NCI-H345 treated with DMSO at 0.1 percent for 48 hours (cell line): ENCODE data around the gene KLC4.
"Not testable (repeated sequence)": the region's sequence is repeated elsewhere in the genome, so short reads cannot be mapped to it uniquely, and the experiment has no call there.

ENCODE experiments used
- DNase-seq: peaks from one replicate; lab custom pipeline; 2025; ENCODE audit not compliant: unreplicated experiment; lab: John Stamatoyannopoulos, UW

Gene KLC4

DNA sequence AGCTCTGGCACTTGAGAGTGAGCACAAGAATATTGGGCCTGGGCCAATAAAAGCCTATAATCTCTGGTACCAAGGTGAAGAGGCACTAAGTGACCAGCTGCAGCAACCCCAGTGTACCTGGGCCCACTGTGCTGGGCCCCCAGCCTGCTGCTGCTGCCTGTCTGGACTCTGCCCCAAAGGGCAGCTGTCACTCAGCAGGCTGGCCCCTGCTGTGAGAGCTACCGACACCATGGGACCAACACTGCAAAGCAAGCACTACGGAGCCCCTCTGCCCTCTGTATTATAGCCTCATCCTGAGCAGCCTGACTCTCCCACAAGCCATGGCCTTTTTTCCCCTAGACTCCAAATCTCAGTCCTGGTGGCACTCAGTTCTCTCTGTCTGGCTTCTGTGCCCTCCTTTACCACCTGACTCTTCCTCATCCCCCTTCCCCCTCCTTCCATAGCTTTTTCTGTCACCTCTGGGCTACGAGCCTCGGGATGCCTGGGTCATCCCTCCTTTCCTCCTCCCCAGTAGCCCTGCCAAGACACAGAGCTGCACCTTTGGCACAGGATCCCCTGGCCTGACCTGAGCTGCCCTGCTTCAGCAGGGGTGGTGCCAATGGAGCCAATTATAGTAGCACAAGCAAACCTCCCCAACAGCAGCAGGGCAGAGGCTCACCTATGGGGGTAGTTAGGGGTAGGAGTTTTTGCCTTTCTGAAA lies 23.8 kb upstream of the KLC4 start:
- DNase-seq = no peak

- no peak for DNase-seq
Measured at GRCh38 chr6:43036712-43037111, 22.7 kb upstream of the KLC4 start.

DNA sequence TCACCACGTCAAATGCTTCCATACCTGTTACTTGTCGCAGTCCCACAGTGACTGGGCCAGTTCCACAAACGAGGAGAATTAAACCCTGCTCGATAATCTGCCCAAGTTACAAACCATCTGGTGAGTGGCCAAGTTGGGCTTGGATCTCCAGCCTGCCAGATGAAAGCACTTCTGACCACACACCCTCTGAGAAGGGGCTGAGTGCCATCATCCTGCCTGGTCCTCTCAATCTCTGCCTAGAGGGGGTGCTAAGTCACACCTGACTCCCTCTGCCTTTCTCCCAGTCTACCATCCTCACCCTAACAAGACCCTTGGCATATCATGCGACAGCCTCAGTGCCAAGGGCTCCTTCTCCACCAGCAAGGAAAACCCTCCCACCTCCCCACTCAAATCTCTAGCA lies 22.2 kb upstream of the KLC4 start:
- no peak for DNase-seq

- DNase-seq = no peak
Measured at GRCh38 chr6:43037706-43038105, 21.7 kb upstream of the KLC4 start.

DNA sequence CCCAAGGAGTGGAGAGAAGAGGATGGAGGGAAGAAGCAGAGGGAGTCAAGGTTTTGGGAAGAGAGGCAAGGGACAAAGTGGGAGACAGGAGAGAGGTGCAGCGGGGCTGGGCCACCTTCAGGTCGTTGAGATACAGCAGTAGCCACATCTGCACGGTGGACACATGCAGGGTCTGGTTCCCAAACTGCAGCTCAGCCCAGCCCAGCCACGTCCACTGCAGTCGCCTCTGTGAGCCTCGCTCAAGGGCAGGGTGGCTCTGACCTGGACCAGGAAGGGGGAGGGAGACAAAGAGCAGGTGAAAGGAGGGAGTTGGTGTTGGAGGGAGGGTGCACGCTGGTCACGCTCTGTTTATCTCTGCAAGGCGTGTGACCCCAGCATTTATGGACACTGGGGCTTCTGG lies 20.7 kb upstream of the KLC4 start:
- no peak for DNase-seq

- no peak for DNase-seq
Measured at GRCh38 chr6:43040542-43041257, 18.7 kb upstream of the KLC4 start.

DNA sequence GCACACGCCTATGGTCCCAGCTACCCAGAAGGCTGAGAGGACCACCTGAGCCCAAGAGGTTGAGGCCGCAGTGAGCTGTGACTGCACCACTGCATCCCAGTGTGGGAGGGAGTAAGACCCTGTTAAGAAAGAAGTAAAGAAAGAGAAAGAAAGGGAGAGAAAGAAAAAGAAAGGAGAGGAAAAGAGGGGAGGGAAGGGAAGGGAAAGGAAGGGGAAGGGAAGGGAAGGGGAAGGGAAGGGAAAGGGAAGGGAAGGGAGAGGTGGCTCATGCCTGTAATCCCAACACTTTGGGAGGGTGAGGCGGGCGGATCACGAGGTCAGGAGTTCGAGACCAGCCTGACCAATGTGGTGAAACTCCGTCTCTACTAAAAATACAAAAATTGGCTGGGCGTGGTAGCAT lies 18.0 kb upstream of the KLC4 start:
- not testable (repeated sequence) for DNase-seq

DNA sequence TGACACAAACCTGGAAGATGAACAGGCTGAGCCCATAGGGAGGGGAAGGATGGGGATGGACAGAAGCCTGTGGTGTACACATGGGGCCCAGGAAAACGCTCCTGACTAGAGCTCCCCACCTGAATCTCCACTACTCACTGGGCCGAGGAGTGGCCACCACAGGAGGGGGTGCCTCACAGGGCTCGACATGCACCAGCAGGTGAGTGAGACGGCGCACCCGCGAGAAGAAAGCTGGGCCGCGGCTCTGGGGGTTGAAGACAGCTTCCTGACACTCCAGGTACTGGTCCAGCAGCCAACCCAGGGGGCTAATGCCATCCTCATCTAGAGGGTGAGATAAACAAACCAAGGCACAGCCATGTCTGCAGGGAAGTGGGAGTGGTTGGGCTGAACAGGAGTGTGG lies 16.1 kb upstream of the KLC4 start:
- DNase-seq = no peak

DNA sequence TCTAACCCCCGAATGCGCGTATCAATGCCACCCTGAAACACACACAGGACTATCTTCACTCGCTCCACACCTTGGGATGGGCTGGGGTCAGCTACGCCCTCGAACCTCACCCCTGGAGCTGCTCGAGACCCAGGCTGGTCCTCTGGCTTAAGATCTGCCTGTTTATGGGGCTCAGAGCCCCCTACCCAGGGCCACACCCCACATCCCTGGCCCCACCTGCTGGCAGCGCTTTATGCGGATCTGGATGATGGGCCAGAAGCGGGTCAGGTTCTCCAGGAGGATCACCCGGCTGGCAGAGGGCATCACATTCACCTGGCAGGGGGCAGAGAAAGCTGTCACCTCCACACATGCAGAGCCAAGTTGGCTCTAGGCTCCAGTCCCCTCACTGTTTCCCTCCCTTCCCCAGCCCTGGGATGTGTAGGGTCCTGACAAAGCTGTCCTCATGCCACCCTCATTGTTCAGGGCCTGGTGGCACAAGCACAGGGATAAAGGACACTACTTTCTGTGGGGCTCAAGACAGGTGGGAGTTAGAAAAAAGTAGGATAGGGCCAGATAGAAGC lies 14.0 kb upstream of the KLC4 start:
- DNase-seq = no peak

DNA sequence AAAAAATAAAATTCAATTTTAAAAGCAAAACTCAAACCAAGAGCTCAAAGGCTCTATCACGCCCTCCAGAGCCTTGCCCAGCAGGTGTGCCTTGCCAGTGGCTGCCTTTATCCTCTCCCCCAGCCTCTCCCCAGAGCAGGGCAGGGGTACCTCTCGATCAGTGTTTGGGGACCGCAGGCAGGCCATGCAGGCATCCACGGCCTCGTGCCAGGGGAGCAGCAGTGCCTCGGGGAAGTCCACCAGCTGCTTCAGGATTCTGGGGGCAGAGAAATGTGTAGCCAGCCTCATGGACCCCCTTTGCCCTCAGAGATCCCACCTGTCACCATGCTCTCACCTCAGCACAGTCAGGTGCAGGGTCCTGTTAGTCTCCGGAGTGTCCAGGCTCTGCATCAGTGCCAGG lies 11.4 kb upstream of the KLC4 start:
- no peak for DNase-seq

DNA sequence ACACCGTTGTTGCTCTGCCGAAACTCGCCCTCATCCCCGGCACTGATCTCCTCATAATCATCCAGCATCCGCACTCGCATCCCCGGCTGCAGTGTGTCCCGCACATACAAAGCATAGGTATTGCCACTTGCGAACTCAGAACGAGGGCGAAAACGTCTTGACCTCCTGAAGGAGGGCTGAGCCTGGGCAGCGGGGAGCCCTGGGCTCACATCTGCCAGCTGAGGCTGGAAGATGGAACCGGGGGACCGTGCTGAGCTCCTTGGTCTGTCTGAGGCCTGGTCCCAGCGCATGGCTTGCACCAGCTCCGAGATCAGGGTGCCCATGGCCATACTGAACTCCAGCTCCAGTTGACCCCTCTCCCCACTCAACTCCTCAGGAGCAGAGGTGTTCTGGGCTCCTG lies 8.4 kb upstream of the KLC4 start:
- no peak for DNase-seq

DNA sequence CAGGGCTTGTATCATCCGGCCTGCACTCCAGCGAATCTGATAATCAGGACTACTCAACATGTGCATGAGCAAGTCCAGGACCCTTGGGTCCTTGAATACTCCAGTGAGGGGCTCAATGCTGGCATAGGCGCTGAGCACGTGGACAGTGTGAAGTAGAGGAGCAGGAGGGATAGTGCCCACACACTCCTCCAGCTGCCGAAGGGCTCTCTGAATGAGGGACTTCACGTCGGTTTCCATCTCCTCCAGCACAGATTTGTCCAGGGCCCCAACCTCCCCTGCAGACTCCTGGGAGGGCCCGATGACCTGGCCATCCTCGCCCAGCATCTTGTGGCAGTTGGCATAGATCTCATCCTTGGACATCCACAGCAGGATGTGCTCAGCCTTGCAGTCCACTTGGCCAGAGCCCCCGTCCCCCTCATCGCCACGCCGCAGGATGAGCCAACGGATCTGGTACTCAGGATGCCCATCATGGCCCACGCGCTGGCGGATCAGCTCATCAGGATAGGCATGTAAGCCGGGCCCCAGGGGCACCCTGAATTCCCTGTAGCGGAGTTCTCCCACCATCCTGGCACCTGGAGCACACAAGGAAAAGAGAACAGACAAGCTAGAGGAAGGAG lies 7.1 kb upstream of the KLC4 start:
- DNase-seq = no peak

DNA sequence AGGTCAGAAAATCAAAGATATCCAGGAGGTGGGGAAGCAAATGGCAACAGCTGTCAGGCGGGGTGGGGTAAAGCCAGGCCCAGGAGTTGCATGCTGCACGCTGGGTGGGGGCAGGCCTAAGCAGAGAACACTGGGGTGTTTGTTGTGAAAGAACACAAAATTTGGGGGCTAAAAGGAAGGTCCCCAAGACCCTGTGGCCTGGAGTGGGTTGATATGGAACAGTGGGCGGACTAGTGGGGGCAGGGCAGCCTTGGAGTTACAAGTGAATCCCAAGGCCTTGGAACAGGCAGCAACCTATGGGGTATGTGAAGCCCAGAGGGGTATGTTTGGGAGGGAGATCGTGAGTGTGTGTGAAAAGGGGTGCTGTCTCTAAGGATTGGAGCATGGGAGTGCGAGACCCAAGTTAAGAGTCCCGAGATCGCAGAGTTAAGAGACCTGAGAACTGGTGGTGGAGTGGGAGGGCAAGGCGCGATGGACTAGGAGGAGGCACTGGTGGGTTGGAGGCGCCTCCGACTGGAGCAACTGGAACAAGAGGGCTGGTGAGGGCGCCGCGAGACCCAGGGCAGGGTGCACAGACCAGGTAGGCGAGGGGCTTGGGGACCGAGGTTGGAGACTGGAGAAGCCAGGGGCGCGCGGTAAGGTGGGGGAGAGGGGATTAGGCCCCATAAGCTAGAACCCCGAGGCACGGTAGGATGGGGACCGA lies 6.4 kb upstream of the KLC4 start:
- no peak for DNase-seq

DNA sequence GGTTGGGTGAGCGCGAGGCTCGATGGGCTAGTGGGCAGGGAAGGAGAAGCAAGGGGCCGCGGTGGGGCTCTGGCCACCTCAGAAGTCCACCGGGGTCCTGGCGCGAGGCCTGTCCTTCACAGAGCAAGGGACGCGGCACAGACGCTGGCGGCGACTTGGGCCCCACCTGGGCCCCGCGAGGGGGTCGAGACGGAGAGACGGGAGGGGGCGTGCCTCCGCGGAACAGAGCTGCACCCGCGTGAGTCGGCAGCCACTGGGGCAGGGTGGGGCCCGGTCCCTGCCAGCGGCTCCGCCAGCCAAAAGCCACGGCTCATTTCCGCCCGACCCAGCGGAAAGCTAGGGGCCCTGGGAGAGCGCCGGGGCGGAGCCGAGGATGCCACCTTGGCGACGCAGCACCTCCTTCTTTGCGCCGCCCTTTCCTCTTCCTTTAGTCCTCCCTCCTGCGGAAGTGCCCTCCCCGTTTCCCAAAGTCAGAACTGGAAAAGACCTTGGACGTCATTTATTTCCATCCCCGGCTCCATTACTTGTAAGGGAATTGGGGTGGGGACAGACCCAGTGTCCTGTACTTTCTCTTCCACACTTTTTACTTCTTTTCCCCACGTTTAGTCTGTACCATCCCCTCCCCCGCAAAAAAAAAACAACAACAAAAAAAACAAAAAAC lies 5.8 kb upstream of the KLC4 start, which contains the start of gene CUL7:
Gene CUL7 (minus strand): TSS at position 307 of the 661 bp plus-strand sequence. CDS start 1,063 bp downstream, outside the sequence.
- peak; percentile 88 for DNase-seq

DNA sequence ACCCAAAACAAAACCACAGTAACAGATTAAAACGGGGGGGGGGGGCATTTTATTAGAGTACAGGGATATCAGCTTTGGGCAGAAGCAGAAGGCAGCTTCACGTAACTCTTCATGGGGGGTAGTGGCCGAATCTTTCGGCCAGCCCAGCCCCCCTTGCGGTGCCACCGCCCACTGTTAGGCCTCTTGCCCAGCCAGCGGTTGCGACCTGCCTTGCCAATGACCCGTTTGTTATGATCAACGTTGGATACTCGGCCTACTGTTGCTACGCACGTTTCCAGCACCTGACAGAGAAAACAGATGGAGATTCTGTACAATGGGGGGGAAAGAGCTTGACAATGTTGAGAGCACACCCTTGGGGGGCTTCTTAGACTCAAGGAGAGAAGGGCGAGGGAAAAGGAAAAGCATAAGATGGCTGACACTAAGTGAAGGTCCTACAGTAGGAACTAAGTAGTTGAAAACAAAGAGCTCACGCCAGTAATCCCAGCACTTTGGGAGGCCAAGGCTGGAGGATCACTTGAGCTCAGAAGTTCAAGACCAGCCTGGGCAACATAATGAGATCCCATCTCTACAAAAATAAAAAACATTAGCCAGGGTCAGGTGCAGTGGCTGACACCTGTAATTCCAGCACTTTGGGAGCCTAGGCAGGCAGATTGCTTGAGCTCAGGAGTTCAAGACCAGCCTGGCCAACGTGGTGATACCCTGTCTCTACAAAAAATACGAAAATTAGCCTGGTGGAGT lies 5.1 kb upstream of the KLC4 start:
- DNase-seq = no peak

DNA sequence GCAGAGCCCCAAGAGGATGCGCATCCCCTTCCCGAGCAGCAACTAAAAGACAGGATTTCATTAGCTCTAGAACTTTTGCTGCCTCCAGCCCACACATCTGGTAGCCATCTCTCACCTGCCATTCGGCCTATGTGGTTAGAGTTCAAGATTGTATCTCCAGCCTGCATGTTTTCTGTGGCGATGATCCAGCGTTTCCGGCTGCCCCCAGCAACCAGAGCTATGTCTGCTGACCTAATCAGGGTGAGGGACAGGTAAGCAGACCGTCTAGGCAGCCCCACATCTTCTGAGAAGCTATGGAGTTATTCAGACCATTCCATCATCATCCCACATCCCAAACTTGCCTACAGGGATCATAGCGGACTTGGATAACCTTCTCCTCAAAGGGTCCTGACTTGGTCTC lies 3.5 kb upstream of the KLC4 start:
- DNase-seq = no peak

GRCh38 chr6:43058531-43058930 lies 900 bp upstream of the KLC4 start:
- no peak for DNase-seq

- DNase-seq = peak; percentile 26
Measured at GRCh38 chr6:43060034-43060754, 763 bp downstream of the KLC4 start.
